Endothelial cell of umbilical vein (primary cell): ENCODE measurements around the gene PHF12.

Experiments
- CTCF ChIP-seq, 2 donors: IDR thresholded peaks; 1 replicate in 1 of 2; 2 replicates in 1 of 2; pipeline ENCODE4 v1.5.1; 2011; ENCODE audit warnings: low read length in 2 of 2, mild to moderate bottlenecking in 2 of 2, moderate library complexity in 2 of 2, control low read depth in 1 of 2, inconsistent platforms in 1 of 2, low read depth in 1 of 2; ENCODE audit not compliant: insufficient read depth in 1 of 2; ENCODE audit errors: extremely low read depth in 1 of 2
- MYC ChIP-seq: IDR thresholded peaks from one replicate; pipeline ENCODE4 v1.6.1; 2011; ENCODE audit warnings: mild to moderate bottlenecking, low read depth, low read length

- TF ChIP-seq CTCF (IDR thresholded peaks at IDR 0.05; ENCODE audit: extremely low read depth in 1 of 2, insufficient read depth in 1 of 2, low read depth in 1 of 2, low read length in 2 of 2) (no peak), MYC (no peak)
These were observed 4.8 kb upstream of the PHF12 start for GRCh38 chr17:28956112-28956511.
